GM21737 (cell line): ENCODE results near the gene CACNA1C.

Experiments
- ATAC-seq: cut with Tn5 transposase; IDR thresholded peaks from one replicate; pipeline ENCODE4 v1.9.1; 2021; ENCODE audit warnings: mild to moderate bottlenecking, moderate library complexity; ENCODE audit not compliant: unreplicated experiment

Gene CACNA1C

GRCh38 chr12:2555487-2556082 is 502.8 kb downstream of the CACNA1C start:
- ATAC-seq: no peak

GRCh38 chr12:2557597-2557996 is 504.8 kb downstream of the CACNA1C start:
- no peak for ATAC-seq

GRCh38 chr12:2559931-2560330 is 507.1 kb downstream of the CACNA1C start:
- ATAC-seq: no peak

GRCh38 chr12:2560356-2560755 is 507.6 kb downstream of the CACNA1C start:
- ATAC-seq: no peak

GRCh38 chr12:2561367-2561766 is 508.6 kb downstream of the CACNA1C start:
- no peak for ATAC-seq

- ATAC-seq: no peak
Observed at GRCh38 chr12:2562400-2562799, 509.6 kb downstream of the CACNA1C start.

- ATAC-seq: no peak
Observed at GRCh38 chr12:2563709-2564108, 510.9 kb downstream of the CACNA1C start.

- ATAC-seq: no peak
Observed at GRCh38 chr12:2566161-2566560, 513.4 kb downstream of the CACNA1C start.

GRCh38 chr12:2567711-2568110 is 514.9 kb downstream of the CACNA1C start:
- ATAC-seq: no peak

- no peak for ATAC-seq
Observed at GRCh38 chr12:2570562-2570961, 517.8 kb downstream of the CACNA1C start.

- ATAC-seq: no peak
Observed at GRCh38 chr12:2574355-2574935, 521.7 kb downstream of the CACNA1C start.

GRCh38 chr12:2575245-2575644 is 522.5 kb downstream of the CACNA1C start:
- ATAC-seq: no peak

GRCh38 chr12:2578211-2578610 is 525.4 kb downstream of the CACNA1C start:
- no peak for ATAC-seq

- no peak for ATAC-seq
Observed at GRCh38 chr12:2578772-2579171, 526.0 kb downstream of the CACNA1C start.

- no peak for ATAC-seq
Observed at GRCh38 chr12:2580821-2581220, 528.0 kb downstream of the CACNA1C start.

- ATAC-seq: no peak
Observed at GRCh38 chr12:2581293-2582045, 528.7 kb downstream of the CACNA1C start.

GRCh38 chr12:2582631-2583030 is 529.8 kb downstream of the CACNA1C start:
- no peak for ATAC-seq

GRCh38 chr12:2583091-2583497 is 530.3 kb downstream of the CACNA1C start:
- ATAC-seq: no peak

GRCh38 chr12:2583642-2584401 is 531.0 kb downstream of the CACNA1C start:
- ATAC-seq: no peak

GRCh38 chr12:2586156-2587038 is 533.6 kb downstream of the CACNA1C start:
- ATAC-seq: no peak

- no peak for ATAC-seq
Observed at GRCh38 chr12:2588345-2588744, 535.6 kb downstream of the CACNA1C start.
